H9 (cell line): ENCODE data around the gene GGA2. TPM values are rescaled to one million over a fixed set of nuclear protein-coding genes. Genes with fewer than 3 reads are reported as not detected.

ENCODE experiments used
- DNase-seq: peaks from one replicate; pipeline ENCODE4 v3.0.0-alpha.2; 2017
- H2AFZ ChIP-seq: one replicate; pipeline ENCODE4 v1.6.1; 2013; ENCODE audit warnings: mild to moderate bottlenecking, low read length, control low read depth, moderate library complexity
- H2AK5ac ChIP-seq: 2 replicates; pipeline ENCODE4 v1.6.1; 2013; ENCODE audit warnings: low read length, control low read depth, mixed read lengths; ENCODE audit not compliant: insufficient read length
- H2BK120ac ChIP-seq: one replicate; pipeline ENCODE4 v1.6.1; 2013; ENCODE audit warnings: low read depth, mild to moderate bottlenecking, low read length, control low read depth, inconsistent platforms; ENCODE audit not compliant: poor library complexity, severe bottlenecking
- H2BK12ac ChIP-seq: 2 replicates; pipeline ENCODE4 v1.6.1; 2013; ENCODE audit warnings: low read length, control low read depth, mixed read lengths, low read depth; ENCODE audit not compliant: insufficient read length
- H2BK15ac ChIP-seq: 2 replicates; pipeline ENCODE4 v1.6.1; 2013; ENCODE audit warnings: low read depth, low read length, control low read depth
- H2BK20ac ChIP-seq: one replicate; pipeline ENCODE4 v1.6.1; 2013; ENCODE audit warnings: low read depth, mild to moderate bottlenecking, low read length, control low read depth, inconsistent platforms; ENCODE audit not compliant: poor library complexity, severe bottlenecking
- H2BK5ac ChIP-seq: 2 replicates; pipeline ENCODE4 v1.6.1; 2013; ENCODE audit warnings: low read length, control low read depth, mixed read lengths; ENCODE audit not compliant: insufficient read length
- H3K14ac ChIP-seq: 2 replicates; pipeline ENCODE4 v1.6.1; 2013; ENCODE audit warnings: low read length, control low read depth; ENCODE audit not compliant: insufficient read depth
- H3K18ac ChIP-seq: 2 replicates; pipeline ENCODE4 v1.6.1; 2013; ENCODE audit warnings: low read depth, mild to moderate bottlenecking, mixed read lengths, low read length, control low read depth; ENCODE audit not compliant: insufficient read length
- H3K23ac ChIP-seq: 2 replicates; pipeline ENCODE4 v1.6.1; 2013; ENCODE audit warnings: low read length, control low read depth, mixed read lengths, low read depth; ENCODE audit not compliant: insufficient read length
- H3K23me2 ChIP-seq: 2 replicates; pipeline ENCODE4 v1.6.1; 2013; ENCODE audit warnings: low read depth, mild to moderate bottlenecking, mixed read lengths, low read length, control low read depth; ENCODE audit not compliant: insufficient read length, poor library complexity, severe bottlenecking
- H3K27ac ChIP-seq: 2 replicates; pipeline ENCODE4 v1.5.1; 2013; ENCODE audit warnings: low read length, control low read depth, mixed read lengths, low read depth; ENCODE audit not compliant: insufficient read length
- H3K27me3 ChIP-seq: 2 replicates; pipeline ENCODE4 v1.6.1; 2013; ENCODE audit warnings: low read length, control low read depth, inconsistent platforms; ENCODE audit not compliant: insufficient read depth
- H3K4ac ChIP-seq: 2 replicates; pipeline ENCODE4 v1.6.1; 2013; ENCODE audit warnings: low read depth, mild to moderate bottlenecking, control low read depth, inconsistent platforms, low read length, moderate library complexity
- H3K4me1 ChIP-seq: 2 replicates; pipeline ENCODE4 v1.6.1; 2013; ENCODE audit warnings: low read length, control low read depth, inconsistent platforms; ENCODE audit not compliant: insufficient read depth
- H3K4me2 ChIP-seq: 2 replicates; pipeline ENCODE4 v1.6.1; 2013; ENCODE audit warnings: low read length, control low read depth, mixed read lengths; ENCODE audit not compliant: insufficient read length, insufficient read depth
- H3K56ac ChIP-seq: 2 replicates; pipeline ENCODE4 v1.6.1; 2013; ENCODE audit warnings: low read depth, mild to moderate bottlenecking, mixed read lengths, low read length, control low read depth; ENCODE audit not compliant: insufficient read length
- H3K79me1 ChIP-seq: 2 replicates; pipeline ENCODE4 v1.6.1; 2013; ENCODE audit warnings: low read depth, mild to moderate bottlenecking, moderate library complexity, low read length, control low read depth, inconsistent platforms; ENCODE audit not compliant: insufficient read depth, poor library complexity, severe bottlenecking
- H3K79me2 ChIP-seq: 2 replicates; pipeline ENCODE4 v1.6.1; 2013; ENCODE audit warnings: low read length, control low read depth, inconsistent platforms; ENCODE audit not compliant: insufficient read depth
- H3K9ac ChIP-seq: 2 replicates; pipeline ENCODE4 v1.6.1; 2013; ENCODE audit warnings: low read length, control low read depth, mixed read lengths; ENCODE audit not compliant: insufficient read length; ENCODE audit errors: extremely low read depth
- H3K9me3 ChIP-seq: one replicate; pipeline ENCODE4 v1.6.1; 2013; ENCODE audit warnings: low read depth, low read length, inconsistent platforms; ENCODE audit not compliant: control insufficient read depth
- H3T11ph ChIP-seq: one replicate; pipeline ENCODE4 v1.6.1; 2013; ENCODE audit warnings: mild to moderate bottlenecking, low read length, control low read depth, inconsistent platforms
- H4K20me1 ChIP-seq: one replicate; pipeline ENCODE4 v1.6.1; 2013; ENCODE audit not compliant: control insufficient read depth, insufficient read length, insufficient read depth
- H4K5ac ChIP-seq: 2 replicates; pipeline ENCODE4 v1.6.1; 2013; ENCODE audit warnings: low read depth, mild to moderate bottlenecking, mixed read lengths, low read length, control low read depth; ENCODE audit not compliant: insufficient read length
- H4K8ac ChIP-seq: replicated peaks from 2 replicates; pipeline ENCODE4 v1.6.1; 2013; ENCODE audit warnings: low read length, control low read depth, mixed read lengths, low read depth; ENCODE audit not compliant: insufficient read length
- H4K91ac ChIP-seq: 2 replicates; pipeline ENCODE4 v1.6.1; 2013; ENCODE audit warnings: low read depth, mild to moderate bottlenecking, moderate library complexity, mixed read lengths, low read length, control low read depth; ENCODE audit not compliant: insufficient read length
- H3K27ac Mint-ChIP-seq, 3 experiments: 2 replicates in 2 of 3; 3 replicates in 1 of 3; pipeline ENCODE4 v1.8.0; 2020 to 2021; ENCODE audit warnings: mixed read lengths in 3 of 3, mild to moderate bottlenecking in 1 of 3, moderate library complexity in 1 of 3
- H3K27me3 Mint-ChIP-seq: 2 replicates; pipeline ENCODE4 v1.8.0; 2021; ENCODE audit warnings: low read depth, mild to moderate bottlenecking, moderate library complexity, mixed read lengths
- H3K36me3 Mint-ChIP-seq, 3 experiments: 2 replicates in 2 of 3; 3 replicates in 1 of 3; pipeline ENCODE4 v1.8.0; 2020 to 2021; ENCODE audit warnings: low read depth in 3 of 3, mixed read lengths in 3 of 3; ENCODE audit not compliant: insufficient read depth in 1 of 3
- H3K4me1 Mint-ChIP-seq, 2 experiments: 2 replicates each; pipeline ENCODE4 v1.8.0; 2020; ENCODE audit warnings: mixed read lengths in 2 of 2
- H3K4me3 Mint-ChIP-seq, 2 experiments: 2 replicates in 1 of 2; 3 replicates in 1 of 2; pipeline ENCODE4 v1.8.0; 2020 to 2021; ENCODE audit warnings: mild to moderate bottlenecking in 2 of 2, mixed read lengths in 2 of 2, moderate library complexity in 1 of 2
- H3K9me3 Mint-ChIP-seq, 2 experiments: 2 replicates in 1 of 2; 3 replicates in 1 of 2; pipeline ENCODE4 v1.8.0; 2020; ENCODE audit warnings: mild to moderate bottlenecking in 2 of 2, mixed read lengths in 2 of 2, moderate library complexity in 1 of 2
- WGBS: extraction: QIAGEN DNeasy Blood & Tissue Kit; methylation state at CpG from one replicate; pipeline ENCODE4 v1.1.7; 2013; ENCODE audit warnings: missing lambda C conversion rate, low lambda C conversion rate, mixed read lengths; ENCODE audit not compliant: insufficient read length; ENCODE audit errors: extremely low coverage; 5-methylcytosine and 5-hydroxymethylcytosine counted together
- total RNA-seq: library from RNA; stranded (reverse); gene quantifications from 2 replicates; pipeline ENCODE4 v1.2.1, GENCODE V29; 2021
- TF ChIP-seq, protein P1 (sequence below): fragments of 200-600 bp; sonication (generic); conservative IDR thresholded peaks from 3 replicates; pipeline ENCODE4 v1.8.0; 2021; ENCODE audit warnings: antibody characterized with exemption, mild to moderate bottlenecking

The GGA2 gene
- total RNA-seq, 1 experiment from 2014 or later, result 143 TPM

DNA sequence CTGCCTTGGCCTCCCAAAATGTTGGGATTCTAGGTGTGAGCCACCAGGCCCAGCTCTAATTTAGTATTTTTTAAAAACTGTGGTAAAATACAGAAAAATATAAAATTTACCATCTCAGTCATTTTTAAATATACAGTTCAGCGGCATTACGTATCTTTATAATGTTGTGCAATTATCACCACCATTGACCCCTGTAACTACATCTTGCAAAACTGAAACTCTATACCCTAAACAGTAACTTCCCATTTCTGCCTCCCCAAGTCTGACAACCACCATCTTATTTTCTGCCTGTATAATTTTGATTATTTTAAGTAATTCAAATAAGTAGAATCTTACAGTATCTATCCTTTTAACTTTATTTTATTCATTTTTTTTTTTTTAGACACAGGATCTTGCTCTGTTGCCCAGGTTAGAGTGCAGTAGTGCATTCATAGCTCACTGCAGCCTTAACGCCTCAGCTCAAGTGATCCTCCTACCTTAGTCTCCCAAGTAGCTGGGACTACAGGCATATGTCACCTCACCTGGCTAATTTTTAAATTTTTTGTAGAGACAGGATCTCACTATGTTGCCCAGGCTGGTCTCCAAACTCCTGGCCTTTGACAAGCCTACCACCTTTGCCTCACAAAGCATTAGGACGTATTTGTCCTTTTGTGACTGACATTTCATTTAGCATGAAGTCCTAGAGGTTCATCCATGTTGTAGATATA is 10.9 kb upstream of the GGA2 start:
- no peak overlapping the region for H3K56ac ChIP-seq
- no CpG with 5 or more reads among the region's 4 CpGs for WGBS
- no peaks in the 10 kb centered on the region for H3K79me2 ChIP-seq

More for the DNA sequence above, 10.9 kb upstream of the GGA2 start:
- no peak overlapping the region for H2BK120ac ChIP-seq
- H3K27me3 ChIP-seq, result no peaks in the 10 kb centered on the region
- no peak overlapping the region for H2BK12ac ChIP-seq
- no peak overlapping the region for H4K5ac ChIP-seq
- no peak overlapping the region for H3K18ac ChIP-seq
- TF ChIP-seq, protein P1, sequence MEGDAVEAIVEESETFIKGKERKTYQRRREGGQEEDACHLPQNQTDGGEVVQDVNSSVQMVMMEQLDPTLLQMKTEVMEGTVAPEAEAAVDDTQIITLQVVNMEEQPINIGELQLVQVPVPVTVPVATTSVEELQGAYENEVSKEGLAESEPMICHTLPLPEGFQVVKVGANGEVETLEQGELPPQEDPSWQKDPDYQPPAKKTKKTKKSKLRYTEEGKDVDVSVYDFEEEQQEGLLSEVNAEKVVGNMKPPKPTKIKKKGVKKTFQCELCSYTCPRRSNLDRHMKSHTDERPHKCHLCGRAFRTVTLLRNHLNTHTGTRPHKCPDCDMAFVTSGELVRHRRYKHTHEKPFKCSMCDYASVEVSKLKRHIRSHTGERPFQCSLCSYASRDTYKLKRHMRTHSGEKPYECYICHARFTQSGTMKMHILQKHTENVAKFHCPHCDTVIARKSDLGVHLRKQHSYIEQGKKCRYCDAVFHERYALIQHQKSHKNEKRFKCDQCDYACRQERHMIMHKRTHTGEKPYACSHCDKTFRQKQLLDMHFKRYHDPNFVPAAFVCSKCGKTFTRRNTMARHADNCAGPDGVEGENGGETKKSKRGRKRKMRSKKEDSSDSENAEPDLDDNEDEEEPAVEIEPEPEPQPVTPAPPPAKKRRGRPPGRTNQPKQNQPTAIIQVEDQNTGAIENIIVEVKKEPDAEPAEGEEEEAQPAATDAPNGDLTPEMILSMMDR, result no peak
- no peaks in the 10 kb centered on the region for H3K9me3 ChIP-seq
- Mint-ChIP-seq H3K27ac (no peak overlapping the region; a peak in 1 of 7 replicates), H3K4me3 (no peak overlapping the region), H3K36me3 (peaks cover 32 to 69% (median 56%) of the 10 kb centered on the region in 3 experiments), H3K27me3 (no peaks in the 10 kb centered on the region), H3K4me1 (no peaks in the 10 kb centered on the region), H3K9me3 (no peaks in the 10 kb centered on the region; a peak in 1 of 5 replicates)
- H4K91ac ChIP-seq, result no peak overlapping the region
- H2AK5ac ChIP-seq, result no peak overlapping the region
- no peak overlapping the region for H2BK15ac ChIP-seq
- H3K27ac ChIP-seq, result no peak overlapping the region
- no peaks in the 10 kb centered on the region for H3K79me1 ChIP-seq
- no peaks in the 10 kb centered on the region for H4K20me1 ChIP-seq
- H3T11ph ChIP-seq, result no peak overlapping the region
- H3K14ac ChIP-seq, result no peak overlapping the region
- H3K4me1 ChIP-seq, result no peaks in the 10 kb centered on the region
- H2AFZ ChIP-seq, result no peak overlapping the region
- no peak overlapping the region for H3K9ac ChIP-seq
- H4K8ac ChIP-seq, result no peak overlapping the region
- DNase-seq, result no peak
- no peak overlapping the region for H2BK20ac ChIP-seq
- no peak overlapping the region for H3K4me2 ChIP-seq
- no peak overlapping the region for H2BK5ac ChIP-seq
- H3K23ac ChIP-seq, result no peak overlapping the region
- H3K23me2 ChIP-seq, result no peaks in the 10 kb centered on the region
- H3K4ac ChIP-seq, result no peak overlapping the region
